IPS DF 4.7 (cell line): ENCODE measurements around the gene RHOBTB1.
"Not testable (repeated sequence)": the region's sequence is repeated elsewhere in the genome, so short reads cannot be mapped to it uniquely, and the experiment has no call there.

Source experiments
- DNase-seq: peaks from one replicate; pipeline ENCODE4 v3.0.0-alpha.2; 2013; ENCODE audit warnings: low spot score; ENCODE audit errors: extremely low read depth

Gene RHOBTB1

GRCh38 chr10:60906825-60907224, 37.2 kb downstream of the RHOBTB1 start:
- not testable (repeated sequence) for DNase-seq

GRCh38 chr10:60906411-60906810, 37.6 kb downstream of the RHOBTB1 start:
- DNase-seq, result no peak

GRCh38 chr10:60905580-60905979, 38.4 kb downstream of the RHOBTB1 start:
- no peak for DNase-seq

- DNase-seq, result no peak
Observed at GRCh38 chr10:60903096-60903495, 40.9 kb downstream of the RHOBTB1 start.

GRCh38 chr10:60901561-60902235, 42.3 kb downstream of the RHOBTB1 start:
- no peak for DNase-seq

GRCh38 chr10:60899266-60899665, 44.7 kb downstream of the RHOBTB1 start:
- no peak for DNase-seq

- no peak for DNase-seq
Observed at GRCh38 chr10:60898321-60898720, 45.7 kb downstream of the RHOBTB1 start.

- DNase-seq, result no peak
Observed at GRCh38 chr10:60896810-60897209, 47.2 kb downstream of the RHOBTB1 start.

GRCh38 chr10:60896033-60896432, 48.0 kb downstream of the RHOBTB1 start:
- no peak for DNase-seq

GRCh38 chr10:60894786-60895185, 49.2 kb downstream of the RHOBTB1 start:
- no peak for DNase-seq

- no peak for DNase-seq
Observed at GRCh38 chr10:60893231-60893630, 50.8 kb downstream of the RHOBTB1 start.

GRCh38 chr10:60892571-60892970, 51.4 kb downstream of the RHOBTB1 start:
- DNase-seq, result no peak

GRCh38 chr10:60890811-60891210, 53.2 kb downstream of the RHOBTB1 start:
- no peak for DNase-seq

- no peak for DNase-seq
Observed at GRCh38 chr10:60883187-60883586, 60.8 kb downstream of the RHOBTB1 start.

GRCh38 chr10:60878224-60878623, 65.8 kb downstream of the RHOBTB1 start:
- no peak for DNase-seq

- DNase-seq, result no peak
Observed at GRCh38 chr10:60877777-60878120, 66.2 kb downstream of the RHOBTB1 start.

GRCh38 chr10:60877061-60877776, 66.8 kb downstream of the RHOBTB1 start:
- no peak for DNase-seq

GRCh38 chr10:60873758-60874157, 70.2 kb downstream of the RHOBTB1 start:
- no peak for DNase-seq

- DNase-seq, result no peak
Observed at GRCh38 chr10:60872451-60872850, 71.5 kb downstream of the RHOBTB1 start.

GRCh38 chr10:60871215-60871614, 72.8 kb downstream of the RHOBTB1 start:
- DNase-seq, result no peak

GRCh38 chr10:60870803-60871202, 73.2 kb downstream of the RHOBTB1 start:
- no peak for DNase-seq

- DNase-seq, result no peak
Observed at GRCh38 chr10:60870416-60870728, 73.6 kb downstream of the RHOBTB1 start.

GRCh38 chr10:60869652-60870415, 74.2 kb downstream of the RHOBTB1 start:
- no peak for DNase-seq
